ENCODE results near the gene RMND1. TPM values are rescaled to one million over a fixed set of nuclear protein-coding genes. Genes with fewer than 3 reads are reported as not detected.
"Not testable (repeated sequence)": the region's sequence is repeated elsewhere in the genome, so short reads cannot be mapped to it uniquely, and the experiment has no call there.

RMND1 gene, protein sequence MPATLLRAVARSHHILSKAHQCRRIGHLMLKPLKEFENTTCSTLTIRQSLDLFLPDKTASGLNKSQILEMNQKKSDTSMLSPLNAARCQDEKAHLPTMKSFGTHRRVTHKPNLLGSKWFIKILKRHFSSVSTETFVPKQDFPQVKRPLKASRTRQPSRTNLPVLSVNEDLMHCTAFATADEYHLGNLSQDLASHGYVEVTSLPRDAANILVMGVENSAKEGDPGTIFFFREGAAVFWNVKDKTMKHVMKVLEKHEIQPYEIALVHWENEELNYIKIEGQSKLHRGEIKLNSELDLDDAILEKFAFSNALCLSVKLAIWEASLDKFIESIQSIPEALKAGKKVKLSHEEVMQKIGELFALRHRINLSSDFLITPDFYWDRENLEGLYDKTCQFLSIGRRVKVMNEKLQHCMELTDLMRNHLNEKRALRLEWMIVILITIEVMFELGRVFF
- 31.3 and 43.6 TPM in 2 replicates for total RNA-seq (2014; rRNA removed; shearing (Covaris generic))

GRCh38 chr6:151451950-151452749, at the start of gene RMND1:
Gene RMND1, minus strand, starts transcription at chr6:151452126. Its CDS starts 6,315 bp downstream, at chr6:151445811.
- peak; percentile 99 for DNase-seq (ENCODE audit: low spot score)

- DNase-seq (ENCODE audit: low spot score) = no peak
These were observed 47.6 kb upstream of the RMND1 start for GRCh38 chr6:151499551-151499950.

DNA sequence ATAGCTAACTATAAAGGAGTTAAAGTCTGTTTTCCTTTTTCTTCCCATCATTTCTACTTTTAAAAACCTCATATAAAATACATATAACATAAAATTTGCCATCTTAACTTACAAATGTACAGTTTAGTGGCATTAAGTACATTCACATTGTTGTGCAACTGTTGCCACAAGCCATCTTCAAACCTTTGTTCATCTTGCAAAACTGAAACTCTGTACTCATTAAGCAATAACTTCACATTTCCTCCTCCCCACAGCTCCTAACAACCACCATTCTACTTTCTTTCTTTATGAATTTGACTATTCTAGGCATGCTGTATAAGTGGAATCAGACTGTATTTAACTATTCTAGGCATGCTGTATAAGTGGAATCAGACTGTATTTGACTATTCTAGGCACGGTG, 46.4 kb upstream of the RMND1 start:
- no peak for DNase-seq (ENCODE audit: low spot score)

GRCh38 chr6:151497905-151498304, 46.0 kb upstream of the RMND1 start:
- DNase-seq (ENCODE audit: low spot score) = no peak

DNA sequence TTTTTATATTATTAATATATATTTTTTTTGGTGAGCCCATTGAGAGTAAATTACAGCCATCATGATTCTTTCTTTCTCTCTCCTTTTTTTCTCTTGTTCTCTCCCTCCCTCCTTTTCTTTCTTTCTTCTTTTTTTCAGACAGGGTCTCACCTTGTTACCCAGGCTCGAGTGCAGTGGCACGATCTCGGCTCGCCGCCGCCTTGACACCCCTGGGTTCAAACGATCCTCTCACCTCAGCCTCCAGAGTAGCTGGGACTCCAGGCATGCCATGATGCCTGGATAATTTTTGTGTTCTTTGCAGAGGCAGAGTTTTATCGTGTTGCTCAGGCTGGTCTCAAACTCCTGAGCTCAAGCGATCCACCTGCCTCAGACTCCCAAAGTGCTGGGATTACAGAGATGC, 43.5 kb upstream of the RMND1 start:
- DNase-seq (ENCODE audit: low spot score) = no peak

DNA sequence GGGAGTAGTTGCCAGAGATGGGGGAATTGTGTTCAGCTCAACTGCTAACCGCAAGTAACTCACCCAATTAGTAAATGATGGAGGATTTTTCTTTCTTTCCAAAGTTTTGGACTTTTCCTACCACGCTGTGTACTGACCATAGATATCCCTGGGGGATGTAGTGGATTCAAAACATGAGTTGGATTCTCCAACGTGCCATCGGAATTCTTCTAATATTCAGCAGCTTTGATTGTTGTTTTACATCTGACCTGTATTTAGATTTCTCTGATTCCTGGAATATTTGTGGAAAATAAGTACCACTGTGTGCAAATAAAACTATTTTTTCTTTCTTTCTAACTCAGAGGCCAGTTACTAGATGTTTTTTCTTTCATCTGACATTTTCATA, 43.0 kb upstream of the RMND1 start:
- no peak for DNase-seq (ENCODE audit: low spot score)

DNA sequence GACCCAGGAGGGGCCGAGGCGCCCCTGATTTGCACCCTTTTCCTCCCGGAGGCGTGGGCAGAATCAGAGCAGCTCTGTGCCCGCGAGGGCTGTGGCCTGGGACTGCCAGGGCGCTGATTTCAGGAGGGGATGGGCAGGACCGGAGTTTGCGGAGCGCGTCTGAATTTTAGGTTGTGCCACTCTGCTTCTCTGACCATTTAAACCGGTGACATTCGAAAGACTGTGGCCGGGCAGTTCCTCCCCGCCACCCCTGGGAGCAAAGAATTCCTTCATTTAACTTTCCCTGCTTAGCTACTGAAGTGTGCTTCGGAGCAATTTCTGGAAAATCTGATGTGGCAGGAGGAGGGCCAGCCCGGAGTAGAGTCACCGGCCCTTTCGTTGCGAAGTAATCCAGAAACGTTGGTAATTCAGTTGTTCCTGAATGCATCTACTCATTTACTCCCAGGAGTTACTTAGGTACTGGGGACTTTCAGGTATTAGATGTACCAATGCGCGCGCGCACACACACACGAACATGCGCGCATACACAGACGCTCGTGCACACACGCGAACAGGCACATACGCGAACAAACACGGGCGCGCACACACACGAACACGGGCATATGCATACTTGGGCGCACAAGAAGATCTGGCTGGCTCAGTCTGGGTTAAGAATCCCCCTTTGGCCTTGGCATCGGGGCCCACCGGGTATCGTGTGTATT, 42.5 kb upstream of the RMND1 start:
- DNase-seq (ENCODE audit: low spot score) = no peak

GRCh38 chr6:151493804-151494234, 41.9 kb upstream of the RMND1 start, which contains the start of gene CCDC170:
Gene CCDC170, plus strand, starts transcription at chr6:151494017. Its CDS starts 112 bp downstream, at chr6:151494129.
- no peak for DNase-seq (ENCODE audit: low spot score)

GRCh38 chr6:151493161-151493803, 41.4 kb upstream of the RMND1 start:
- no peak for DNase-seq (ENCODE audit: low spot score)

GRCh38 chr6:151490996-151491395, 39.1 kb upstream of the RMND1 start:
- DNase-seq (ENCODE audit: low spot score) = no peak

DNA sequence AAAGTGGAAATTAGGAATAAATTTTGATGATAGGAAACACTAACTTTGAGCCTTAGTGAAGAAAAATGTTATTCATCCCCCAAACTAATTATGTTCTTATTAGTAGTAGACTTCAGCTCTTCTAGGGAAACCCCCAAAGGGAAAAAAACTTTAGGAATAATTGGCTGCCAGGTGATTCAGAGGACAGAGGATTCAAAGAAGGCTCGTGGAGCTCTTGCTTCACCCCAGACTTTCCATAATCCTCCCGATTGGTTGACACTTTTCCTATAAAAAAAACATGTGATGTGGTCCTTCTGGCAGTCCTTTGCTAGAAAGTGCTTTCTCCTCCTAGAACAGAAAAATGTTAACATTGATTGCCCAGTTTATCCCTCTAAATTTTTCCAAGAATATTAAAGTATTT, 36.3 kb upstream of the RMND1 start:
- DNase-seq (ENCODE audit: low spot score) = peak; percentile 13

DNA sequence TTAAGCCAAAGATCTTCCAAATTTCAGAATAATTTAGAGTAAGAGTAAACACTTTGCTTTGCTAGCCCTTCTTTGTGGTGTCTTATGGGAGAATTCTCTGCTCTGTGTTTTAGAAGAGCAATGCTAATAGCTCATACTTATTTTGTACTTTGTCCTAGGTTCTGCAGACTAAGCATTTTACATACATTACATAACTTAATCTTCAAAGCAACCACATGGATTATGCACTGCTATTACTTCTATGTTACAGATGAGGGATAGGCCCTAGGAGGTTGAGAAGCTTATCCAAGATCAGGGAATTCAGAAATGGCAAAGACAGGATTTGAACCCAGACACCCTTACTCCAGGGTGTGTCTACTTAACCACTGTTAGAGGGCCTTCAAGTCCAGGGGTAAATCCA, 32.1 kb upstream of the RMND1 start:
- DNase-seq (ENCODE audit: low spot score) = no peak

DNA sequence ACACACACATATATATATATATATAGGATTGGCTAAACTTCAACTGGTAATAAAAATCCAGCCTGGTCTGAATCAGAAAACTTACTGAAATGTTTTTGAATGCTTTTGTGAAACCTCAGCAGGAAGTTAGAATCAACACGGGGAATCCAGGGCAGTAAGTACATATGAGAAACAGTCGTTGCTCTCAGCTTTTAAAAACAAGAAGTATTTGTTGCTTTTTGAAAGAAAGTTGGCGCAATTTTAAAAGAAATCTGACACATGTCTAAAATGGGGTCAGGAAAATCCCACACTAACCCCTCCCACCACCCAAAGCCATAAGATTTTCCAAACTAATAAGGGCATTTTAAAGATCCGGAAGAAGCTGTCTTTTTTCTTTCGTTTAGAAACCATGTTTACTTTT, 30.4 kb upstream of the RMND1 start:
- DNase-seq (ENCODE audit: low spot score) = no peak

DNA sequence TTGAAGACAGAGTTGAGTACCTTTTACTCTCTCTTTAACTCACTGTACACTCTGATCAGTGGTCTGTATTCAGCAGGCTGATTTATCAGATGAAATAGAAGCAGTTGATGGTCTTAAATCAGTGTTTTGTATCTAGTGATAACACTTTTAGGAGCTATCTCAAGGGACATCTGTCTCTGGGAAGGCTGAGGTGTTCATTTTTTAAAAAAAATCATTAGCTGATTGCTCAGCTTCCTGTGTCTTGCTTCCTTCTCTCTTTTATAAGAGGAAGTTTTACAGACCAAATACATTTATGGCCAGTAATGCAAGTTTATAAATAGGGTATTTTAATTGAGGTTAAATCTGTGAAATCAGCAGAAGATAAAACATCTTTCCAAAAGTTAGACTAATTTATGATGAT, 29.9 kb upstream of the RMND1 start:
- no peak for DNase-seq (ENCODE audit: low spot score)

- DNase-seq (ENCODE audit: low spot score) = no peak
These were observed 26.7 kb upstream of the RMND1 start for GRCh38 chr6:151478670-151479069.

- no peak for DNase-seq (ENCODE audit: low spot score)
These were observed 25.8 kb upstream of the RMND1 start for GRCh38 chr6:151477726-151478125.

DNA sequence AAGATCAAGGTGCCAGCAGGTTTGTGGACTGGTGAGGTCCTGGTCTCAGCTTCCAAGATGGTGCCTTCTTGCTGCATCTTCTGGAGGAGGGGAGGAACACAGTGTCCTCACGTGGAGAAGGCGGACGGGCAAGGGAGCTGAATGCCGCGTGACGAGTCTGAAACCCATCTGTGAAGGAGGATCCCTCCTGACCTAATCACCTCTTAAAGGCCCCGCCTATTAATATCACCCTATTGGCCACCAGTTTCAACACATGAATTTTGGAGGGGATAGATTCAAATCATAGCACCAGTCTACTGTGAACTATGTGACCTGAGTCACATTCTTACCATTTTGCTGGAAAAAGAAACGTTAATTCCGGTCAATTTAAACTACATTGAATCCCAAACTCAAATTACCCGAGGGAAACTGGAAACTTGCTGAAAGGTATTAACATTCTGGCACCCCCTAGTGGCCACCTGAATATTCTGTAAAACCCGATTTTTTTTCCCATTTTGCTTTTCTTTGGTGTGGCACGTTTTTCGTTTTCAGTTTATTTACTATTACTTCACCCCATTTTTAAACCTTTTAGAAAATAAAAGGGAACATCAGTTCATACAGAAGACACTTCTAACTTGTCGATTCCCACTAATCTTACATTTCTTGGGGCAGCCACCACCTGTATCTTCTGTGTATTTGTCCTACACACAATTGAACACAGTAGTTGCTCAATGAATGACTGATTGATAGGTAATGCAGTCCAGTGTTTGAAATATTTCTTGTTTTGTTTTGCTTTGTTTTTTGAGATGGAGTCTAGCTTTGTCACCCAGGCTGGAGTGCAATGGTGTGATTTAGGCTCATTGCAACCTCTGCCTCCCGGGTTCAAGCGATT, 24.0 kb upstream of the RMND1 start:
- peak; percentile 50 for DNase-seq (ENCODE audit: low spot score)

DNA sequence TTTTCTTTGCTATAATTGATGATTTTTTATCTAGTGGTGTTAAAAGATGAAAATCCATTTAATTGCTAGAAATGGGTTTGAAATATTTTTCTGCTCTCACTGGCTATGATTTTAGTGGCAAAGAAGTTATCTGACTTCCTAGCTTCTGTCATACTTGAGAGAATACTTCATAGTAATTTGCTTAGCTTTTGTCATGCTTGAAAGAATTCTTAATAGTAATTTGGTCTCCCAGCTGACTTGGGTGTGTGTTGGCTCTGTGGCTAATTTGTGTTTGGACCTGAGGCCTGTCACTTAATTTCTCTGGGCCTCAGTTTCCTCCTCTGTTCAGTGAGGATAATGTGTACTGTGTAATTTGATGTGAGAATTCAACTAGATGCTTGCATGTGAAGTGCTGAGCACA, 12.8 kb upstream of the RMND1 start:
- no peak for DNase-seq (ENCODE audit: low spot score)

- no peak for DNase-seq (ENCODE audit: low spot score)
These were observed 9.7 kb upstream of the RMND1 start for GRCh38 chr6:151461673-151462072.

- not testable (repeated sequence) for DNase-seq (ENCODE audit: low spot score)
These were observed 3.9 kb upstream of the RMND1 start for GRCh38 chr6:151455751-151456398.
